SU-DHL-6 (cell line): ENCODE data around the gene RBL1.

Experiments used
- CTCF ChIP-seq: fragments of 200-600 bp; sonication (generic); IDR thresholded peaks from one replicate; pipeline ENCODE4 v1.5.1; 2017; ENCODE audit warnings: antibody characterized with exemption, mild to moderate bottlenecking, low read length, moderate library complexity; ENCODE audit not compliant: insufficient read depth, poor library complexity, severe bottlenecking
- EZH2phosphoT487 ChIP-seq: fragments of 200-600 bp; sonication (generic), shearing (Covaris generic); conservative IDR thresholded peaks from 2 replicates; pipeline ENCODE4 v1.6.1; 2018; ENCODE audit warnings: mild to moderate bottlenecking, antibody characterized with exemption, low read length, moderate library complexity, mixed read lengths

- no peak for TF ChIP-seq CTCF
- no peak for TF ChIP-seq EZH2phosphoT487
Observed at GRCh38 chr20:37095108-37095598, 644 bp downstream of the RBL1 start.
